ENCODE data around the gene RNF157. TPM values are rescaled to one million over a fixed set of nuclear protein-coding genes. Genes with fewer than 3 reads are reported as not detected.

Gene RNF157
- total RNA-seq, 1 donor, result 0.36 TPM

DNA sequence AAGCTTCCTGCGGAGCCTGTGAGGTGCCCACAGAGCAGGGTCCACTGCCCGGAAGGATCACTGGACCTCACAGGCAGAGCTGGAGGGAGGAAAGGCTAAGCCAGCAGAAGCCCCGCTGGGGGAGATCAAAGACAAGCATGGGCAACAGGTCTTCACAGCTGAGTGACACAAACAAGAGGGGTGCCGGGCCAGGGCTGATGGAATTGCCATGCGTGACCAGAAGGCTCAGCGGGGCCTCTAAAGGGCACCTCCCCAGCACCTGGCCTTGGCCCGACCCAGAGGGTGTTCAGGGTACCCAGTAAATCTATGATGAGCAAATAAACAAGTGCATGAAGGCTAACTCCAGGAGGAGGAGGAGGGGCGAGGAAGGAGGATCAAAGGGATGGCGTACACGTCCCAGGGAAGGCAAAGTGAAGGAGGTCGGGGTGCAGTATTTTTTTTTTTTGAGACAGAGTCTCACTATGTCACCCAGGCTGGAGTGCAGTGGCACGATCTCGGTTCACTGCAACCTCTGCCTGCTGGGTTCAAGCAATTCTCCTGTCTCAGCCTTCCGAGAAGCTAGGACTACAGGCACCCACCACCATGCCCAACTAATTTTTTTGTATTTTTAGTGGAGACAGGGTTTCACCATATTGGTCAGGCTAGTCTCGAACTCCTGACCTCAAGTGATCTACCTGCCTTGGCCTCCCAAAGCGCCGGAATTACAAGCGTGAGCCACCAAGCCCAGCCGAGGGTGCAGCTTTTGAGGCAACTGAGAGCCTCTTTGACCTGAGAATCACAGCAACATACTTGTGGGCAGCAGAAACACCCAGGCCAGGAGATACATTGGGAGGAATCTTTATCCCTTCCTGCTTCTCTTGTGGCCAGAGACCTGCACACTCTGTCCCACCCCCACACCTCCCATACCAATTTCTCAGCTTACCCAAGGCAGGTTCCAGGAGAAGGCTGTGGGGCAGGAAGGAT lies 120.6 kb downstream of the RNF157 start:
- Histone ChIP-seq H3K4me3 (ENCODE audit: insufficient read depth, low read length) (no peak overlapping the region), H2AFZ (ENCODE audit: low read length) (no peak overlapping the region), H3K36me3 (ENCODE audit: insufficient read depth, low read length) (no peaks in the 10 kb centered on the region), H3K27me3 (ENCODE audit: insufficient read depth, low read length) (no peaks in the 10 kb centered on the region), H3K9me3 (ENCODE audit: low read depth, low read length) (no peaks in the 10 kb centered on the region), H3K4me2 (ENCODE audit: insufficient read depth, low read length) (no peak overlapping the region), H3K4me1 (ENCODE audit: insufficient read depth, low read length) (peaks cover 4% of the 10 kb centered on the region), H3K27ac (ENCODE audit: low read depth, low read length) (no peak overlapping the region), H3K79me2 (ENCODE audit: insufficient read depth, low read length) (no peaks in the 10 kb centered on the region), H4K20me1 (ENCODE audit: insufficient read depth, low read length) (no peaks in the 10 kb centered on the region)
- TF ChIP-seq, protein P1, sequence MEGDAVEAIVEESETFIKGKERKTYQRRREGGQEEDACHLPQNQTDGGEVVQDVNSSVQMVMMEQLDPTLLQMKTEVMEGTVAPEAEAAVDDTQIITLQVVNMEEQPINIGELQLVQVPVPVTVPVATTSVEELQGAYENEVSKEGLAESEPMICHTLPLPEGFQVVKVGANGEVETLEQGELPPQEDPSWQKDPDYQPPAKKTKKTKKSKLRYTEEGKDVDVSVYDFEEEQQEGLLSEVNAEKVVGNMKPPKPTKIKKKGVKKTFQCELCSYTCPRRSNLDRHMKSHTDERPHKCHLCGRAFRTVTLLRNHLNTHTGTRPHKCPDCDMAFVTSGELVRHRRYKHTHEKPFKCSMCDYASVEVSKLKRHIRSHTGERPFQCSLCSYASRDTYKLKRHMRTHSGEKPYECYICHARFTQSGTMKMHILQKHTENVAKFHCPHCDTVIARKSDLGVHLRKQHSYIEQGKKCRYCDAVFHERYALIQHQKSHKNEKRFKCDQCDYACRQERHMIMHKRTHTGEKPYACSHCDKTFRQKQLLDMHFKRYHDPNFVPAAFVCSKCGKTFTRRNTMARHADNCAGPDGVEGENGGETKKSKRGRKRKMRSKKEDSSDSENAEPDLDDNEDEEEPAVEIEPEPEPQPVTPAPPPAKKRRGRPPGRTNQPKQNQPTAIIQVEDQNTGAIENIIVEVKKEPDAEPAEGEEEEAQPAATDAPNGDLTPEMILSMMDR (IDR thresholded peaks at IDR 0.05; ENCODE audit: extremely low read depth, low read depth, low read length), result no peak
- peak; percentile 47 for DNase-seq (ENCODE audit: insufficient read length, low spot score, missing footprints)

DNA sequence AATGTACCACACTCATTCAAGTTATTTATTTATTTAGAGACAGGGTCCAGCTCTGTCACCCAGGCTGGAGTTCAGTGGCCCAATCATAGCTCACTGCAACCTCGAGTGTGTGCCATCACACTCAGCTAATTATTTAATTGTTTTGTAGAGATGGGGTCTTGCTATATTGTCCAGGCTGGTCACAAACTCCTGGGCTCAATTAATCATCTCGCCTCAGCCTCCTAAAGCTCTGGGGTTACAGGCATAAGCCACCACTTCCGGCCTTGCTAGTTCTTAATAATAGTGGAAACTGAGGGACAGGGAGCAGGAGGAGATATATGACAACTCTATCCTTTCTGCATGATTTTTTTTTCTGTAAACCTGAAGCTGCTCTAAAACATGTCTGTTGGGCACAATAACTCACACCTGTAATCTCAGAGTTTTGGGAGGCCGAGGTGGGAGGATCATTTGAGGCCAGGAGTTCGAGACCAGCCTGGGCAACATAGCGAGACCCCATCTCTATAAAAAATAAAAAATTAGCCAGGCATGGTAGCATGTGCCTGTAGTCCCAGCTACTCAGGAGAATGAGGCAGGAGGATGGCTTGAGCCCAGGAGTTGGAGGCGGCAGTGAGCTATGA lies 125.0 kb downstream of the RNF157 start:
- TF ChIP-seq, protein P1 (IDR thresholded peaks at IDR 0.05; ENCODE audit: extremely low read depth, low read depth, low read length), result no peak
- no peaks in the 10 kb centered on the region for H4K20me1 ChIP-seq (ENCODE audit: insufficient read depth, low read length)
- H3K36me3 ChIP-seq (ENCODE audit: insufficient read depth, low read length), result no peaks in the 10 kb centered on the region

DNA sequence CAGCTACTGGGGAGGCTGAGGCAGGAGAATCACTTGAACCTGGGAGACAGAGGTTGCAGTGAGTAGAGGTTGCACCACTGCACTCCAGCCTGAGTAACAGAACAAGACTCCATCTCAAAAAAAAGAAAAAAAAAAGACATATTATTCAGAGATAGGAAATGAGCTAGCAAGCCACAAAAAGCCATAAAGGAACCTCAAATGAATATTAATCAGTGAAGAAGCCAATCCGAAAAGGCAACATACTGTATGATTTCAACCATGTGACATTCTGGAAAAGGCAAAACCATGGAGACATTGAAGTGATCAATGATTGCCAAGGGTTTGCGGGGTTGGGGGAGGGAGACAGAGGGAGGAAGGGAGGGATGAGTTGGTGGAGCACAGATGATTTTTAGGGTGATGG lies 128.3 kb downstream of the RNF157 start:
- H3K9me3 ChIP-seq (ENCODE audit: low read depth, low read length), result no peaks in the 10 kb centered on the region
- no peak overlapping the region for H2AFZ ChIP-seq (ENCODE audit: low read length)
- no peaks in the 10 kb centered on the region for H4K20me1 ChIP-seq (ENCODE audit: insufficient read depth, low read length)
- H3K4me3 ChIP-seq (ENCODE audit: insufficient read depth, low read length), result no peak overlapping the region
- H3K27ac ChIP-seq (ENCODE audit: low read depth, low read length), result no peak overlapping the region
- H3K36me3 ChIP-seq (ENCODE audit: insufficient read depth, low read length), result no peaks in the 10 kb centered on the region
- no peak overlapping the region for H3K4me2 ChIP-seq (ENCODE audit: insufficient read depth, low read length)
- no peaks in the 10 kb centered on the region for H3K79me2 ChIP-seq (ENCODE audit: insufficient read depth, low read length)
- no peak for DNase-seq (ENCODE audit: insufficient read length, low spot score, missing footprints)
- no peaks in the 10 kb centered on the region for H3K27me3 ChIP-seq (ENCODE audit: insufficient read depth, low read length)
- TF ChIP-seq, protein P1 (IDR thresholded peaks at IDR 0.05; ENCODE audit: extremely low read depth, low read depth, low read length), result no peak
- no peaks in the 10 kb centered on the region for H3K4me1 ChIP-seq (ENCODE audit: insufficient read depth, low read length)

More for the DNA sequence above, 125.0 kb downstream of the RNF157 start:
- peak; percentile 25 for DNase-seq (ENCODE audit: insufficient read length, low spot score, missing footprints)
- H3K4me2 ChIP-seq (ENCODE audit: insufficient read depth, low read length), result no peak overlapping the region
- H3K27me3 ChIP-seq (ENCODE audit: insufficient read depth, low read length), result no peaks in the 10 kb centered on the region
- no peaks in the 10 kb centered on the region for H3K4me1 ChIP-seq (ENCODE audit: insufficient read depth, low read length)
- H3K4me3 ChIP-seq (ENCODE audit: insufficient read depth, low read length), result no peak overlapping the region
- no peaks in the 10 kb centered on the region for H3K9me3 ChIP-seq (ENCODE audit: low read depth, low read length)
- no peak overlapping the region for H2AFZ ChIP-seq (ENCODE audit: low read length)
- H3K27ac ChIP-seq (ENCODE audit: low read depth, low read length), result no peak overlapping the region
- no peaks in the 10 kb centered on the region for H3K79me2 ChIP-seq (ENCODE audit: insufficient read depth, low read length)

DNA sequence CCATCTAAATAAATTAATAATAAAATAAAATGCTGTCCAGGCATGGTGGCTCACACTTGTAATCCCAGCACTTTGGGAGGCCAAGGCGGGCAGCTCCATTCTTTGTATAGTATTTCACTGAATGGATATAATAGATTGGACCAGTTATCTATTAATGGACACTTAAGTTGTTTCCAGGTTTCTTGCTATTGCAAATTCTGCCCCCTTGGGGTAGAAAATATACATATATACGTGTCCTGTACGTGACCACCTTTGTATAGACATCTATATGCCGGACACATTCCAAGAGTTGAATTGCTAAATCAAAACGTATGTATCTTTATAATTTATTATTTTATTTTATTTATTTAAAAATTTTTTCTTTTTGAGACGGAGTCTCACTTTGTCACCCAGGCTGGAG lies 132.8 kb downstream of the RNF157 start:
- H4K20me1 ChIP-seq (ENCODE audit: insufficient read depth, low read length), result no peaks in the 10 kb centered on the region
- TF ChIP-seq, protein P1 (IDR thresholded peaks at IDR 0.05; ENCODE audit: extremely low read depth, low read depth, low read length), result peak; percentile 9
- no peaks in the 10 kb centered on the region for H3K9me3 ChIP-seq (ENCODE audit: low read depth, low read length)
- H3K4me2 ChIP-seq (ENCODE audit: insufficient read depth, low read length), result no peak overlapping the region
- peaks cover 9% of the 10 kb centered on the region for H3K4me1 ChIP-seq (ENCODE audit: insufficient read depth, low read length)
- H3K27ac ChIP-seq (ENCODE audit: low read depth, low read length), result no peak overlapping the region
- no peaks in the 10 kb centered on the region for H3K27me3 ChIP-seq (ENCODE audit: insufficient read depth, low read length)
- DNase-seq (ENCODE audit: insufficient read length, low spot score, missing footprints), result peak; percentile 43
- no peaks in the 10 kb centered on the region for H3K36me3 ChIP-seq (ENCODE audit: insufficient read depth, low read length)
- H3K79me2 ChIP-seq (ENCODE audit: insufficient read depth, low read length), result peaks cover 11% of the 10 kb centered on the region
- H3K4me3 ChIP-seq (ENCODE audit: insufficient read depth, low read length), result no peak overlapping the region
- no peak overlapping the region for H2AFZ ChIP-seq (ENCODE audit: low read length)

All from osteoblast (primary cell).